ENCODE results near the gene SLC35E2B.
"Not testable (repeated sequence)": the region's sequence is repeated elsewhere in the genome, so short reads cannot be mapped to it uniquely, and the experiment has no call there.

GRCh38 chr1:1689526-1689925 lies 3.1 kb downstream of the SLC35E2B start:
- not testable (repeated sequence) for TF ChIP-seq CTCF (IDR thresholded peaks at IDR 0.05); PBX3 (IDR thresholded peaks at IDR 0.05); RARB (CRISPR knock-in tag; IDR thresholded peaks at IDR 0.05); KDM1A (IDR thresholded peaks at IDR 0.05; ENCODE audit: low read depth); REST (IDR thresholded peaks at IDR 0.05); POLR2A (IDR thresholded peaks at IDR 0.05; ENCODE audit: low read length)

Data from A549 (cell line).